MG63 (cell line): ENCODE results near the gene FAM174B. TPM values are rescaled to one million over a fixed set of nuclear protein-coding genes. Genes with fewer than 3 reads are reported as not detected.

Source experiments
- DNase-seq: peaks from one replicate; pipeline ENCODE4 v3.0.0-alpha.2; 2020
- H3K27me3 ChIP-seq: fragments of 250-450 bp; sonication (Bioruptor Pico); 2 replicates; pipeline ENCODE4 v1.5.1; 2020; ENCODE audit warnings: mild to moderate bottlenecking, moderate library complexity
- H3K36me3 ChIP-seq: fragments of 250-450 bp; sonication (Bioruptor Pico); 2 replicates; pipeline ENCODE4 v1.5.1; 2020; ENCODE audit warnings: mild to moderate bottlenecking, moderate library complexity
- H3K4me3 ChIP-seq: fragments of 250-450 bp; sonication (Bioruptor Pico); 2 replicates; pipeline ENCODE4 v1.5.1; 2020; ENCODE audit warnings: mild to moderate bottlenecking, moderate library complexity
- H3K9me3 ChIP-seq: fragments of 250-450 bp; sonication (Bioruptor Pico); 2 replicates; pipeline ENCODE4 v1.5.1; 2020; ENCODE audit warnings: mild to moderate bottlenecking, moderate library complexity
- total RNA-seq: library from RNA; depleted of rRNA; stranded (reverse); fragments of >200 nt; shearing (Covaris generic); gene quantifications from 2 replicates; pipeline ENCODE4 v1.2.3, GENCODE V29; 2014; ENCODE audit warnings: low replicate concordance

The FAM174B gene
- total RNA-seq, 1 experiment from 2014 or later, result 5.5 TPM

DNA sequence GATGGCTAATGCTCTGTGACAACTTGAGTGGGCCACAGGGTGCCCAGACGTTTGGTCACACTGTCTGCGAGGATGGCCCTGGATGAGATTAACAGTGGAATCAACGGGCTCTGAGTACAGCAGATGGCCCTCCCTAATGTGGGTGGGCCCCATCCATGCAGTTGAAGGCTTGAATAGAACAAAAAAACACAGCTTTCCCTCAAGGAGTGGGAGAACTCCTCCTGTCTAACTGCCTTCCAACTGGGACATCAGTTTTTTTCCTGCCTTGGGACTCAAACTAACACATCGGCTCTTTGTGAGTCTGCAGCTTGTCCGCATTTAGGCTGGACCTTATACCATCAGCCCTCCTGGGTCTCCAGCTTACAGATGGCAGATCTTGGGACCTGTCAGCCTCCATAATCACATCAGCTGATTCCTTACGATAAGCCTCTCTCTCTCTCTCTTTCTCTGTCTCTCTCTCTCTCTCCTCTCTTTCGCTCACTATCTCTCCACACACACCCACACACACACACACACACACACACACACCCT lies 20.8 kb downstream of the FAM174B start:
- no peak overlapping the region for H3K4me3 ChIP-seq
- peaks cover under 1% of the 10 kb centered on the region; the same call in 1 of the 2 replicates for H3K9me3 ChIP-seq
- H3K27me3 ChIP-seq, result no peaks in the 10 kb centered on the region
- no peaks in the 10 kb centered on the region; the same call in 1 of the 2 replicates for H3K36me3 ChIP-seq
- no peak for DNase-seq

DNA sequence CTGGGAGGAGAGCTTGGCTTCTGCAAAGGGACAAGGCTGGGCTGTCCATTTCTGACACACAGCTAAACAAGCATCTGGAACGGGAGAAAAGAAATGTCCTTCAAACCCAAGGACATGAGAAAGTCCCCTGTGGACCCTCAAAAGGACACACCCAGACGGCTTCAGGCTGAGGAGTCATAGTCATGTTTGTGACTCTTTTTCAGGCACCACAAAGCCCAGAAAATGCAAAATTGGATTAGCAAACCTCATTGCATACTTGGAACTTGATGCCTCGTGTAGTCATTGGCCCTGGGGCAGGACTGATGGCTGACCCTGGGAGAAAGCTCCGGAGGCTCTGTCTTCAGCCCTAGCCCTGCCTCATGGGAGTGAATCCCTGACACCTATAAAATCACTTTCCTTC lies 21.5 kb downstream of the FAM174B start:
- H3K9me3 ChIP-seq, result no peaks in the 10 kb centered on the region
- H3K36me3 ChIP-seq, result no peaks in the 10 kb centered on the region; the same call in 1 of the 2 replicates
- no peak overlapping the region for H3K4me3 ChIP-seq
- DNase-seq, result no peak
- no peaks in the 10 kb centered on the region for H3K27me3 ChIP-seq

- no peak for DNase-seq
- Histone ChIP-seq H3K36me3 (no peaks in the 10 kb centered on the region; the same call in 1 of the 2 replicates), H3K27me3 (no peaks in the 10 kb centered on the region), H3K9me3 (no peaks in the 10 kb centered on the region), H3K4me3 (no peak overlapping the region)
Observed at GRCh38 chr15:92633418-92633817, 22.2 kb downstream of the FAM174B start.

GRCh38 chr15:92633001-92633400 lies 22.6 kb downstream of the FAM174B start:
- H3K9me3 ChIP-seq, result no peaks in the 10 kb centered on the region
- H3K4me3 ChIP-seq, result no peak overlapping the region
- DNase-seq, result no peak
- no peaks in the 10 kb centered on the region for H3K27me3 ChIP-seq
- no peaks in the 10 kb centered on the region; the same call in 1 of the 2 replicates for H3K36me3 ChIP-seq

- Histone ChIP-seq H3K27me3 (no peaks in the 10 kb centered on the region), H3K9me3 (no peaks in the 10 kb centered on the region), H3K36me3 (no peaks in the 10 kb centered on the region; the same call in 1 of the 2 replicates), H3K4me3 (no peak overlapping the region)
- DNase-seq, result no peak
Observed at GRCh38 chr15:92631721-92632120, 23.9 kb downstream of the FAM174B start.

DNA sequence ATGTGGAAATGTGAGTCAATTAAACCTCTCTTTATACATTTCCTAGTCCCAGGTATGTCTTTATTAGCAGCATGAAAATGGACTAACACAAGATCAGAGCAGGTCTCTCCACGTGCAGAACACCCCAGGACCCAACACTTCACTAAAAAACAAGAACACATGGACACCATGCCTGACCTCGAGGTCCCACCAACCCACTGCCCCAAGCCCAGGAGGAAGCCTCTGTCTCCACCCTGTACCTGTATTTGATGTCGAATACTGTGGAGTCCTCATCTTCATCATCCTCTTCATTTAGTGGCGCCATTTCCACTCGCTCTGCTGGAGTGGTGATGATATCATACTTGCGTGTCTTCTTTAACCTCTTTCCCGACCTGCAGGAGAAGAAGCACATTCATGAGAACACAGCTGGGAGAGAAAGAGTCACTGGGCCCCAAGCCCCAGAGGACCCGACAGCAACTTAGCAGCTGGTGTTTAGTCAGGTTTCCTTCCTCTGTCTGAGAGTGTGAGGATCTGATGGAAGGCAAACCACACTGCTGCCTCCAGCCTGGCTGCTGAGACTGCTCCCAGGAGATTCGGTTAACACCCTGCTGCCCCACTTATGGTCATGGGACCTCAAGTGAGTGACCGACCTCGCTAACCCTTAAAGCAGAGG lies 25.5 kb downstream of the FAM174B start:
- no peaks in the 10 kb centered on the region for H3K9me3 ChIP-seq
- no peaks in the 10 kb centered on the region; the same call in 1 of the 2 replicates for H3K36me3 ChIP-seq
- H3K27me3 ChIP-seq, result no peaks in the 10 kb centered on the region
- DNase-seq, result no peak
- H3K4me3 ChIP-seq, result no peak overlapping the region

- H3K36me3 ChIP-seq, result no peaks in the 10 kb centered on the region; the same call in 1 of the 2 replicates
- no peaks in the 10 kb centered on the region for H3K27me3 ChIP-seq
- no peak for DNase-seq
- H3K9me3 ChIP-seq, result no peaks in the 10 kb centered on the region
- no peak overlapping the region for H3K4me3 ChIP-seq
Observed at GRCh38 chr15:92629276-92629974, 26.1 kb downstream of the FAM174B start.

DNA sequence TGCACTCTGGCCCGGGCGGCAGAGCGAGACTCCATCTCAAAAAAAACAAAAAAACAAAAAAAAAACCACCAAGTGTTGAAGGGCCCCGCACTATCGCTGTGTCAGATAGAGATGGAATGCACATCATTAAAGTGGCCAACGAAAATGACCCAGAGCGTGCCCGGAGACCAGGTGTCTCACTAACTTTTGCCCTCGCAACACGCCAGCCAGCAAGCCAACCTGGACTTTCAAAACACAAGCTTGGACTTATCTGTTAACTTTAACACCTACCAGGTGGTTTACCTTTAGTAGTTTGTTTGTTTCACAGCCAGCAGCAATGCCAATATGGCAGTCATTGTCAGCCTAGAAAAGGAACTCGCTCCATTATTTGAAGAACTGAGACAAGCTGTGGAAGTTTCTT lies 28.6 kb downstream of the FAM174B start:
- DNase-seq, result no peak
- H3K27me3 ChIP-seq, result no peaks in the 10 kb centered on the region
- no peaks in the 10 kb centered on the region for H3K9me3 ChIP-seq
- H3K4me3 ChIP-seq, result no peak overlapping the region
- no peaks in the 10 kb centered on the region; the same call in 1 of the 2 replicates for H3K36me3 ChIP-seq

GRCh38 chr15:92625251-92625980 lies 30.2 kb downstream of the FAM174B start:
- Histone ChIP-seq H3K36me3 (no peaks in the 10 kb centered on the region; the same call in 1 of the 2 replicates), H3K27me3 (no peaks in the 10 kb centered on the region), H3K9me3 (no peaks in the 10 kb centered on the region), H3K4me3 (no peak overlapping the region)
- peak; percentile 28 for DNase-seq

- Histone ChIP-seq H3K27me3 (no peaks in the 10 kb centered on the region), H3K4me3 (no peak overlapping the region), H3K36me3 (no peaks in the 10 kb centered on the region), H3K9me3 (no peaks in the 10 kb centered on the region)
- DNase-seq, result no peak
Observed at GRCh38 chr15:92624401-92624991, 31.1 kb downstream of the FAM174B start.

DNA sequence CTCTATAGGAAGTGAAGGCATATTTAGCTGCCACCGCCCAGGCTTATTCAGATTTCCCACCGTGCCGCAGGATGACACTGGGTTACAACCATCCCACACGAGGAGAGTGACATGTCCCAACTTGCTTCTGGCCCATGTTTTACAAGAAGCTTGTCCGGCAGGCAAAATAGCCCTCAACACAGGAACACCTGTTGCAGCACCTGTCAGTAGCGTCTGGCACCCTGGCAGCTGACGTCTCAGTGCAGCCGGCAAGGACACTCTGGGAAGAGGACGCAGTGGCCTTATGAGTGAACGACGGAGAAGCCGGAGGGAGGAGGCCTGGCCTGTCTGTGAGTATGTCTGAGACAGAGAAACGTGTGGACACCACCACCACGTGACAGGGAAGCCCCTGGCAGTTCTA lies 32.1 kb downstream of the FAM174B start:
- no peak overlapping the region for H3K4me3 ChIP-seq
- H3K9me3 ChIP-seq, result no peaks in the 10 kb centered on the region

GRCh38 chr15:92621972-92622533 lies 33.5 kb downstream of the FAM174B start:
- H3K9me3 ChIP-seq, result no peaks in the 10 kb centered on the region
- no peak for DNase-seq
- 0 out of 2 replicates have a peak, but pooled peaks cover 2% of the 10 kb centered on the region for H3K36me3 ChIP-seq
- H3K27me3 ChIP-seq, result no peaks in the 10 kb centered on the region
- H3K4me3 ChIP-seq, result no peak overlapping the region

More for the DNA sequence above, 32.1 kb downstream of the FAM174B start:
- DNase-seq, result no peak
- no peaks in the 10 kb centered on the region for H3K27me3 ChIP-seq
- H3K36me3 ChIP-seq, result 0 out of 2 replicates have a peak, but pooled peaks cover under 1% of the 10 kb centered on the region

GRCh38 chr15:92620991-92621390 lies 34.6 kb downstream of the FAM174B start:
- H3K36me3 ChIP-seq, result 0 out of 2 replicates have a peak, but pooled peaks cover 2% of the 10 kb centered on the region
- no peak overlapping the region for H3K4me3 ChIP-seq
- no peak for DNase-seq
- H3K27me3 ChIP-seq, result no peaks in the 10 kb centered on the region
- no peaks in the 10 kb centered on the region for H3K9me3 ChIP-seq

DNA sequence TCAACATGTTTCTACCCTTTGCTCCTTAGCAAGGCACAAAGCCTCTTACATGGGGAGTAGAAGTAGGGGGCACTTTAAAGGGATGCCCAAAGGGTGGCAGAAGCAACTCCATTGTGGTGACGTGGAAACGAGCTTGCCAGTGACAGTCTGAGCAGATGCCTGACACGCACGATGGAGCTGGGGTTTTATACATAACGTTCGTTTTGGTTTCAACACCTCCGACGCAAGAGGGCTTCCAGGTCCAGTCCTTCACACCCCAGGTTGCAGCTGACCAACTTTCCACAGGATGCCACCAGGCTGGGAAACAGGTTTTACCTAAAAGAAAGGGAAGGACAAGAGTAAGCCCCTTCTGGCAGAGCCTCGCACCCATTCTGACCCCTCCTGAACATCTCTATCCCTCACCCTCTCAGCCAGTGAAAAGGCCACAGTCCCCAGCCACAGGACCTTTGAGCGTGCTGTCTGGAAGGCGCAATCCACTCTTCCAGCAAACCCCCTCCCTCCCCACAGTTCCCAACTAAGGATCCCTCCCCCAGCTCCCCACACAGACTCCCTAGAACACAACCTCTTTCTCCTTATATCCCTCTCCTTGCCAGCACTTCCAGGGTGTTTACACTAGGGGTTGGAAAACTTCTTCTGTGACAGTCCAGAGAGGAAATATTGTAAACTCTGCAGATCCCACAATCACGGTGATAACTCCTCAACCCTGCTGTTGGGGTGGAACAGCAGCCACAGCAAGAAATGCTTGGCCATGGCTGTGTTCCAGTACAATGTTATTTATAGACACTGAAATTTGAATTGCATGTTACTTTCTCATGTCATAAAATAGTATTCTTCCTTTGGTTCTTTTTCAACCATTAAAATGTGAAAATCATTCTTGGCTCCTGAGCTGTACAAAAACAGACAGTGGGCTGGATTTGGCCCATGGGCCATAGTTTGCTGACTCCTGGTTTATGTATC lies 36.2 kb downstream of the FAM174B start:
- DNase-seq, result peak; percentile 62
- H3K9me3 ChIP-seq, result no peaks in the 10 kb centered on the region
- H3K4me3 ChIP-seq, result no peak overlapping the region
- 0 out of 2 replicates have a peak, but pooled peaks cover 2% of the 10 kb centered on the region for H3K36me3 ChIP-seq
- H3K27me3 ChIP-seq, result no peaks in the 10 kb centered on the region
